Measurements from ENCODE around the gene ADGRG1.

ADGRG1 gene

GRCh38 chr16:57656342-57656955, 28.0 kb downstream of the ADGRG1 start:
- H3K4me1 Mint-ChIP-seq = peaks cover 7% of the 10 kb centered on the region
- DNase-seq = no peak

DNA sequence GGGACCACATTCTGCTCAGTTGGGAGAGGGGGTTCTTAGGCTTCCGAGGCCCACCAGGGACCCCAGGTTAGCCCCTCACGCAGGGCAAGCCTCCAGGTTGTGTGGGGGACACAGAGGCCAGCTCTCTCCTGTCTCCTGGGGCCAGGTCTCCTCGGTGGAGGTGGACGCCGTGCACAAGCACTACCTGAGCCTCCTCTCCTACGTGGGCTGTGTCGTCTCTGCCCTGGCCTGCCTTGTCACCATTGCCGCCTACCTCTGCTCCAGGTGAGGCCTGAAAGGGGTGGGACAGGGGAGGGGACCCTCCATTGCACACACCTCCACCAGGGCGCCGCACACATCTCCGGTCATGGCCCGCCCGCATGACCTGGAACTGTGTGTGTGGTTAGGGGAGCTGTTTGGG, 28.8 kb downstream of the ADGRG1 start:
- Mint-ChIP-seq H3K27me3 (no peaks in the 10 kb centered on the region), H3K27ac (no peak overlapping the region), H3K4me1 (peaks cover 1% of the 10 kb centered on the region), H3K9me3 (no peaks in the 10 kb centered on the region), H3K36me3 (ENCODE audit: low read depth) (no peaks in the 10 kb centered on the region), H3K4me3 (no peak overlapping the region)
- DNase-seq (no peak), ATAC-seq (no peak)

More at GRCh38 chr16:57656342-57656955, 28.0 kb downstream of the ADGRG1 start:
- H3K27ac Mint-ChIP-seq = no peak overlapping the region
- no peak for ATAC-seq
- H3K27me3 Mint-ChIP-seq = no peaks in the 10 kb centered on the region
- no peaks in the 10 kb centered on the region for H3K9me3 Mint-ChIP-seq
- H3K4me3 Mint-ChIP-seq = no peak overlapping the region
- H3K36me3 Mint-ChIP-seq (ENCODE audit: low read depth) = no peaks in the 10 kb centered on the region

- H3K36me3 Mint-ChIP-seq (ENCODE audit: low read depth) = no peaks in the 10 kb centered on the region
- no peak overlapping the region for H3K4me3 Mint-ChIP-seq
- no peak overlapping the region for H3K27ac Mint-ChIP-seq
- peaks cover 1% of the 10 kb centered on the region for H3K4me1 Mint-ChIP-seq
- DNase-seq (no peak), ATAC-seq (no peak)
- H3K9me3 Mint-ChIP-seq = no peaks in the 10 kb centered on the region
- H3K27me3 Mint-ChIP-seq = no peaks in the 10 kb centered on the region
Observed at GRCh38 chr16:57658130-57658877, 29.9 kb downstream of the ADGRG1 start.

GRCh38 chr16:57658878-57659674, 30.6 kb downstream of the ADGRG1 start:
- H3K4me1 Mint-ChIP-seq = peaks cover 1% of the 10 kb centered on the region
- no peaks in the 10 kb centered on the region for H3K9me3 Mint-ChIP-seq
- no peak overlapping the region for H3K4me3 Mint-ChIP-seq
- peak; percentile 23 for ATAC-seq
- no peaks in the 10 kb centered on the region for H3K36me3 Mint-ChIP-seq (ENCODE audit: low read depth)
- no peaks in the 10 kb centered on the region for H3K27me3 Mint-ChIP-seq
- no peak for DNase-seq
- no peak overlapping the region for H3K27ac Mint-ChIP-seq

DNA sequence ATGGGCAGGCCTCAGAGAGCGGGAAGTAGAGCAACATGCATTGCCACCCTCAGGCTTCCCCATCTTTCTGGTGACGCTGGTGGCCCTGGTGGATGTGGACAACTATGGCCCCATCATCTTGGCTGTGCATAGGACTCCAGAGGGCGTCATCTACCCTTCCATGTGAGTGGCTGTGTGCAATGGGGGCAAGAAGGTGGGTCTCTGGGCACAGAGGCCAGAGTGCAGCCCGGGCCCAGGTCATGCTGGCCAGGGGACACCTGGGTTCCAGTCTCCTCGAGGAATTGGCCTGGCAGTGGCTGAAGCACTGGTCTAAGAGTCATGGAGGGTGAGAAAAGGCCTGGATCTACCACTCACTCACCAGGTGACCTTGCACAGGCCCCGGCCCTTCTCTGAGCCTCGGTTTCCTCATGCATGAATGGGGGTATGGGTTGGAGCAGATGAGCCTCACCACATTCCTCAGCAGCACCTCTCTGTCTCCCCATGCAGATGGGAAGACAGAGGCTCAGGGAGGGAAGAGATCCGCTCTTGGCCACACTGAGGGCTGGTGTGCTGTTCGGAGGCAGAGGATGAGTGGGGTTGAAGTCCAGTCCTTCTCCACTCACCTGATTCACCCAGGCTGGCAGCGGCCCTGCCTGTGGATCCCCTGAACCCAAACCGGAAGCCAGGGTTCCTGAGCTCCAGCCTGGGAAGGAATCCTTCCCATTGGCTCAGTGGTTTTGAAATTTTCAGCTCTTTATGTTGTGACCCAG, 32.5 kb downstream of the ADGRG1 start:
- Mint-ChIP-seq H3K9me3 (no peaks in the 10 kb centered on the region), H3K36me3 (ENCODE audit: low read depth) (no peaks in the 10 kb centered on the region), H3K27ac (no peak overlapping the region), H3K4me1 (peaks cover 1% of the 10 kb centered on the region), H3K4me3 (no peak overlapping the region), H3K27me3 (no peaks in the 10 kb centered on the region)
- no peak for ATAC-seq
- DNase-seq = no peak

DNA sequence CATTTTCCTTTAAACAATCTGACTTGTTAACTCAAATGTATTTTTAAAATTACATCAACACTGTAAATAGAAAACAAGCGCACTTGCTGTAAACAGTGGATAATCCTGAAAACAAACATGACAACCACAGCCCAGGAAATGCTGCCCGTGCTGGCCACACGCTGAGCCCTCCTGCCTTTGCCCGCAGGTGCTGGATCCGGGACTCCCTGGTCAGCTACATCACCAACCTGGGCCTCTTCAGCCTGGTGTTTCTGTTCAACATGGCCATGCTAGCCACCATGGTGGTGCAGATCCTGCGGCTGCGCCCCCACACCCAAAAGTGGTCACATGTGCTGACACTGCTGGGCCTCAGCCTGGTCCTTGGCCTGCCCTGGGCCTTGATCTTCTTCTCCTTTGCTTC, 33.1 kb downstream of the ADGRG1 start:
- Mint-ChIP-seq H3K27ac (no peak overlapping the region), H3K4me3 (no peak overlapping the region), H3K9me3 (no peaks in the 10 kb centered on the region), H3K27me3 (no peaks in the 10 kb centered on the region), H3K4me1 (no peaks in the 10 kb centered on the region), H3K36me3 (ENCODE audit: low read depth) (no peaks in the 10 kb centered on the region)
- ATAC-seq (no peak), DNase-seq (no peak)

- Mint-ChIP-seq H3K27me3 (no peaks in the 10 kb centered on the region), H3K4me1 (no peaks in the 10 kb centered on the region), H3K27ac (no peak overlapping the region), H3K9me3 (no peaks in the 10 kb centered on the region), H3K4me3 (no peak overlapping the region), H3K36me3 (ENCODE audit: low read depth) (no peaks in the 10 kb centered on the region)
- DNase-seq (no peak), ATAC-seq (no peak)
Observed at GRCh38 chr16:57661936-57662906, 33.8 kb downstream of the ADGRG1 start.

- H3K9me3 Mint-ChIP-seq = no peaks in the 10 kb centered on the region
- H3K36me3 Mint-ChIP-seq (ENCODE audit: low read depth) = no peaks in the 10 kb centered on the region
- no peak overlapping the region for H3K4me3 Mint-ChIP-seq
- no peaks in the 10 kb centered on the region for H3K4me1 Mint-ChIP-seq
- H3K27me3 Mint-ChIP-seq = no peaks in the 10 kb centered on the region
- no peak for ATAC-seq
- H3K27ac Mint-ChIP-seq = no peak overlapping the region
- no peak for DNase-seq
Observed at GRCh38 chr16:57663436-57663835, 35.0 kb downstream of the ADGRG1 start.

DNA sequence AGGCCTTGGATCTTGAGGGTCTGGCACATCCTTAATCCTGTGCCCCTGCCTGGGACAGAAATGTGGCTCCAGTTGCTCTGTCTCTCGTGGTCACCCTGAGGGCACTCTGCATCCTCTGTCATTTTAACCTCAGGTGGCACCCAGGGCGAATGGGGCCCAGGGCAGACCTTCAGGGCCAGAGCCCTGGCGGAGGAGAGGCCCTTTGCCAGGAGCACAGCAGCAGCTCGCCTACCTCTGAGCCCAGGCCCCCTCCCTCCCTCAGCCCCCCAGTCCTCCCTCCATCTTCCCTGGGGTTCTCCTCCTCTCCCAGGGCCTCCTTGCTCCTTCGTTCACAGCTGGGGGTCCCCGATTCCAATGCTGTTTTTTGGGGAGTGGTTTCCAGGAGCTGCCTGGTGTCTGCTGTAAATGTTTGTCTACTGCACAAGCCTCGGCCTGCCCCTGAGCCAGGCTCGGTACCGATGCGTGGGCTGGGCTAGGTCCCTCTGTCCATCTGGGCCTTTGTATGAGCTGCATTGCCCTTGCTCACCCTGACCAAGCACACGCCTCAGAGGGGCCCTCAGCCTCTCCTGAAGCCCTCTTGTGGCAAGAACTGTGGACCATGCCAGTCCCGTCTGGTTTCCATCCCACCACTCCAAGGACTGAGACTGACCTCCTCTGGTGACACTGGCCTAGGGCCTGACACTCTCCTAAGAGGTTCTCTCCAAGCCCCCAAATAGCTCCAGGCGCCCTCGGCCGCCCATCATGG, 35.7 kb downstream of the ADGRG1 start:
- no peaks in the 10 kb centered on the region for H3K4me1 Mint-ChIP-seq
- no peak overlapping the region for H3K4me3 Mint-ChIP-seq
- ATAC-seq = no peak
- DNase-seq = no peak
- H3K27ac Mint-ChIP-seq = no peak overlapping the region
- no peaks in the 10 kb centered on the region for H3K9me3 Mint-ChIP-seq
- H3K36me3 Mint-ChIP-seq (ENCODE audit: low read depth) = no peaks in the 10 kb centered on the region
- H3K27me3 Mint-ChIP-seq = no peaks in the 10 kb centered on the region

DNA sequence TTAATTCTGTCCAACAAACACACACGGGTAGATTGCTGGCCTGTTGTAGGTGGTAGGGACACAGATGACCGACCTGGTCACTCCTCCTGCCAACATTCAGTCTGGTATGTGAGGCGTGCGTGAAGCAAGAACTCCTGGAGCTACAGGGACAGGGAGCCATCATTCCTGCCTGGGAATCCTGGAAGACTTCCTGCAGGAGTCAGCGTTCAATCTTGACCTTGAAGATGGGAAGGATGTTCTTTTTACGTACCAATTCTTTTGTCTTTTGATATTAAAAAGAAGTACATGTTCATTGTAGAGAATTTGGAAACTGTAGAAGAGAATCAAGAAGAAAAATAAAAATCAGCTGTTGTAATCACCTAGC, 36.2 kb downstream of the ADGRG1 start:
- Mint-ChIP-seq H3K27ac (no peak overlapping the region), H3K9me3 (no peaks in the 10 kb centered on the region), H3K27me3 (no peaks in the 10 kb centered on the region), H3K4me1 (no peaks in the 10 kb centered on the region), H3K4me3 (no peak overlapping the region), H3K36me3 (ENCODE audit: low read depth) (no peaks in the 10 kb centered on the region)
- DNase-seq (no peak), ATAC-seq (no peak)

DNA sequence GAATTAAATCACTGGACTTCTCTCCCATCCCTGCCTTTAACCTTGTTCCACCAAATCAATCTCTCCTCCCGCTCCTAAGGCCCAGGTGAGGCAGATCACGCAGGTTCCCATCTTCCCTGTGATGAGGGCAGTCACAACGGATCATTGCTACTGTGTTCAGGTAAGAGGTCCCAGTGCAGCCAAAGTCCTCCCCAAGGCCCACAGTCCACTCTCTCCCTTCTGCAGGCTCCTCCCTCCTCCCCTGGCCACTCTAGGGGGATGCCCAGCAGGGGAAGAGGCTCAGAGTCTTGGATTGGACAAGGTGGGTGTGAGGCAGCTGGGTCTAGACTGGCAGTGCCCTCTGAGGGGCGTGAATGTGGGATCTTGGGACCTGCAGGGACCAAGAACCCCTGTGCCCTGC, 37.1 kb downstream of the ADGRG1 start:
- no peak overlapping the region for H3K27ac Mint-ChIP-seq
- no peaks in the 10 kb centered on the region for H3K36me3 Mint-ChIP-seq (ENCODE audit: low read depth)
- no peaks in the 10 kb centered on the region for H3K4me1 Mint-ChIP-seq
- H3K9me3 Mint-ChIP-seq = no peaks in the 10 kb centered on the region
- no peaks in the 10 kb centered on the region for H3K27me3 Mint-ChIP-seq
- ATAC-seq = no peak
- DNase-seq = no peak
- H3K4me3 Mint-ChIP-seq = no peak overlapping the region

DNA sequence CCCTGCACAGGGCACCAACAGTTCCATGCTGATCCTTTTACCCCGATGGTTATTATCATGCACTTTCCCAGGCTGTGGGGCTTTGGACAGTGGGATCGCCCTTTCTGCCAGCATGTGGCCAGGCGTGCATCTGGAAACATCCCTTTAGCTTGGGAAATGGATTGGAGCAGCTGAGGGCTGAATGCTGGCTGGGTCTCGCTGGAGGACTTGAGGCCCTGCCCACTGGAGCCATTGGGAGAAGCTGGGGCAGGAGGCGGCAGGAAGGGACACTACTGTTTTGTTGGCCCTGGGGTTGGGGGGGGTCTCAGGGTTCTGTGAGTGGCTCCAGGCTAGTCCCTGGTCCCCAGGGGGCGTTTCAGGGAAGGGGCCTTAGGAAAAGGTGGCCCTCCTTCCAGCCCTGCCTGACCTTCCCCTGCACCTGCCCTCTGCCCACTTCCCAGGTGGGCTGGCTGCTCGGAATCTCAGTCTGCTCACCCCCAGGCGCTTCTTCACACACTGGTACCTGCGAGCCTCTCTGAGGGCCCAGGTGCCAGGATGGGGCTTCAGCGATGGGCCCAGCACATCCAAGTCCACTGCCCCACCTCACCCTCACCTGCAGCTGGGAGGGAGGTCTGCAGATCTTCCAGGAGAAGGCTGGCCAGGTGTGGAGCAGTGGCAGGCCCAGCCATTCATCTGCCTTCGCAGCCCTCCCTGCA, 38.1 kb downstream of the ADGRG1 start:
- DNase-seq (no peak), ATAC-seq (no peak)
- H3K27me3 Mint-ChIP-seq = no peaks in the 10 kb centered on the region
- H3K27ac Mint-ChIP-seq = no peak overlapping the region
- no peaks in the 10 kb centered on the region for H3K36me3 Mint-ChIP-seq (ENCODE audit: low read depth)
- no peaks in the 10 kb centered on the region for H3K9me3 Mint-ChIP-seq
- no peaks in the 10 kb centered on the region for H3K4me1 Mint-ChIP-seq
- H3K4me3 Mint-ChIP-seq = no peak overlapping the region

- no peaks in the 10 kb centered on the region for H3K4me1 Mint-ChIP-seq
- no peak for DNase-seq
- H3K4me3 Mint-ChIP-seq = no peak overlapping the region
- no peaks in the 10 kb centered on the region for H3K36me3 Mint-ChIP-seq (ENCODE audit: low read depth)
- ATAC-seq = no peak
- no peak overlapping the region for H3K27ac Mint-ChIP-seq
- H3K27me3 Mint-ChIP-seq = no peaks in the 10 kb centered on the region
- no peaks in the 10 kb centered on the region for H3K9me3 Mint-ChIP-seq
Observed at GRCh38 chr16:57667048-57667525, 38.7 kb downstream of the ADGRG1 start.
